ENCODE measurements around the gene SASH3. TPM values are rescaled to one million over a fixed set of nuclear protein-coding genes. Genes with fewer than 3 reads are reported as not detected.

Gene SASH3
- total RNA-seq, 1 donor from 2014 or later: 14.0 TPM

DNA sequence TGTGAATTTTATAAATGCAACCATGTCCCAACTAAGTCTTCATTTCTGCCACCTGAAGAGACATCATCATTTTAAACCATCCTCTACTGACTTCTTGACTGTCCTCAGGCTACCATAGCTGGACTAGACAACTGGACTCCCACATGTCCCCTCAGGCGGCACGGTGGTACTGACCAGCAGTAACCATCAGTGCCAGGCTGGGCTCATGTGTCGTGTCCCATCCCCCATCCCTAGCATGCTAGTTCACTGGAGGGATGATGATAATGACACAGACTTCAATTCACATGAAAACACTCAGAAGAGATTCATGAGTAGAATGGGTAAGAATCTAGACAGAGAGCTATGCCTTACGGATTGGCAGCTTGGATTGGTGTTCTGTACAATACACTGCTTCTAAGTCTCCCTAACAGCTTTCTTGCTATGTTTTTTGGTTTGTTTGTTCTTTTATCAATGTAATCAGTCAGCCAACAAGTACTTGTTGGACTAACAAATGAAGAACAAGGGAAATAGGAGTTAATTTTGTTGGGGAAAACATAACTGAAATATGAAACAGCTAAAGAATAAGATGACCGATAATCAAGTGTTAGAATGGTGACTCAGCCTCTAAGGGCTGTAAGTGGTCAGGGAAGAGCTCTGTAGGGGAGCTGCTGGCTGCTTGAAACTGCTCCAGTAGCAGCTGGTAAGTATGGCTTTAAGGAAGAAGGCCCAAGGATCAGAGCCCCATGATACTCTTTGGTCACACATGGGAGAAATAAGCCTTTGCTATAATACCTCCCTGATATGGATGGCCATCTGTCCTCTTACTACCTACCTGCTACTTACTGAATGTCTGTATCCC, 53.6 kb downstream of the SASH3 start:
- TF ChIP-seq POLR2AphosphoS5 (IDR thresholded peaks at IDR 0.05; ENCODE audit: insufficient read depth in 1 of 2, low read depth in 1 of 2) (no peak), POLR2A (IDR thresholded peaks at IDR 0.05) (no peak)
- TF ChIP-seq, protein P1, sequence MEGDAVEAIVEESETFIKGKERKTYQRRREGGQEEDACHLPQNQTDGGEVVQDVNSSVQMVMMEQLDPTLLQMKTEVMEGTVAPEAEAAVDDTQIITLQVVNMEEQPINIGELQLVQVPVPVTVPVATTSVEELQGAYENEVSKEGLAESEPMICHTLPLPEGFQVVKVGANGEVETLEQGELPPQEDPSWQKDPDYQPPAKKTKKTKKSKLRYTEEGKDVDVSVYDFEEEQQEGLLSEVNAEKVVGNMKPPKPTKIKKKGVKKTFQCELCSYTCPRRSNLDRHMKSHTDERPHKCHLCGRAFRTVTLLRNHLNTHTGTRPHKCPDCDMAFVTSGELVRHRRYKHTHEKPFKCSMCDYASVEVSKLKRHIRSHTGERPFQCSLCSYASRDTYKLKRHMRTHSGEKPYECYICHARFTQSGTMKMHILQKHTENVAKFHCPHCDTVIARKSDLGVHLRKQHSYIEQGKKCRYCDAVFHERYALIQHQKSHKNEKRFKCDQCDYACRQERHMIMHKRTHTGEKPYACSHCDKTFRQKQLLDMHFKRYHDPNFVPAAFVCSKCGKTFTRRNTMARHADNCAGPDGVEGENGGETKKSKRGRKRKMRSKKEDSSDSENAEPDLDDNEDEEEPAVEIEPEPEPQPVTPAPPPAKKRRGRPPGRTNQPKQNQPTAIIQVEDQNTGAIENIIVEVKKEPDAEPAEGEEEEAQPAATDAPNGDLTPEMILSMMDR (IDR thresholded peaks at IDR 0.05): no peak
- Histone ChIP-seq H3K4me1 (no peaks in the 10 kb centered on the region), H3K9me3 (no peaks in the 10 kb centered on the region), H3K36me3 (no peaks in the 10 kb centered on the region), H3K27me3 (no peaks in the 10 kb centered on the region), H3K4me3 (no peak overlapping the region), H3K27ac (no peak overlapping the region)
- intact Hi-C loops (cut with DNase I): no loop called here
- no peak for DNase-seq (ENCODE audit: extremely low spot score in 2 of 2)

DNA sequence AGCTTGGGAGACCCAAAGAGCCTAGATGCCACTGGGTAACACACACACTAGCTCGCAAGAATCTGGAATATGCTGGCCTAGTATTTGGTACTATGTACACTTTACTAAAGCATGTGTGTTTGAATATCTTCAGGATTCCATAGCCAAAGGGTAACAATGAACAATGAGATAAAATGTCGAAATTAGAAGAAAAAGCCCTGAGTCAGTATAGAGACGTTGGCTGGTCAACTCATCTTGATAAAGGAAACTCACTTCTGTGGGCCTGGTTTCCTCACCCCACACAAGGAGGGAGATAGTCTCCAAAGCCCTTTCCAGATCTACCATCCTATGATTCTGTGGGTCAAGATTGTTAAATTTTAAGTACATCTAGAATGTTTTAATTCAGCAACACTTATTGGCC, 57.1 kb downstream of the SASH3 start:
- Histone ChIP-seq H3K4me3 (no peak overlapping the region), H3K36me3 (no peaks in the 10 kb centered on the region), H3K9me3 (no peaks in the 10 kb centered on the region), H3K4me1 (peaks cover 8% of the 10 kb centered on the region), H3K27ac (no peak overlapping the region), H3K27me3 (no peaks in the 10 kb centered on the region)
- intact Hi-C loops (cut with DNase I): no loop called here
- no peak for DNase-seq (ENCODE audit: extremely low spot score in 2 of 2)
- no peak for TF ChIP-seq POLR2A (IDR thresholded peaks at IDR 0.05)
- TF ChIP-seq POLR2AphosphoS5 (IDR thresholded peaks at IDR 0.05; ENCODE audit: insufficient read depth in 1 of 2, low read depth in 1 of 2): no peak
- TF ChIP-seq, protein P1 (IDR thresholded peaks at IDR 0.05): no peak

DNA sequence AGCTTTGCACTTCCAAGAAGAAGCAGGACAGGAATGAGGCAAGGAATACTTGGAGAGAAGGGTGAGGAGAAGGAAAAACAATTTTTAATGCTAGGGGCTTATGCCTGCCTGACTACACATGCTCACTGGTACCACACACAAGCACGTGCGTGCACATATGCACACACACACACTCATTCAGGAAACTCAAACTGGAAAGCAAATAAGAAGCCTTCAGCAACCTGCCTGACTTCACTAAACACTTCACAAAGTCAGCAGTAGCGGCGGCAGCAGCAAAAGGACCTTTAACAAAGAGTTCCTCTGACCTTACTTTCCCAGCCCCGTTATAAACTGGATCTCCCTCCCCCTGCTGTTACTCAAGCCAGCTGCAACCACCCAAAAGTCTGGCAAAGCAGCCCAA, 60.6 kb downstream of the SASH3 start:
- Histone ChIP-seq H3K4me3 (no peak overlapping the region), H3K27ac (no peak overlapping the region)
- intact Hi-C loops (cut with DNase I): no loop called here

DNA sequence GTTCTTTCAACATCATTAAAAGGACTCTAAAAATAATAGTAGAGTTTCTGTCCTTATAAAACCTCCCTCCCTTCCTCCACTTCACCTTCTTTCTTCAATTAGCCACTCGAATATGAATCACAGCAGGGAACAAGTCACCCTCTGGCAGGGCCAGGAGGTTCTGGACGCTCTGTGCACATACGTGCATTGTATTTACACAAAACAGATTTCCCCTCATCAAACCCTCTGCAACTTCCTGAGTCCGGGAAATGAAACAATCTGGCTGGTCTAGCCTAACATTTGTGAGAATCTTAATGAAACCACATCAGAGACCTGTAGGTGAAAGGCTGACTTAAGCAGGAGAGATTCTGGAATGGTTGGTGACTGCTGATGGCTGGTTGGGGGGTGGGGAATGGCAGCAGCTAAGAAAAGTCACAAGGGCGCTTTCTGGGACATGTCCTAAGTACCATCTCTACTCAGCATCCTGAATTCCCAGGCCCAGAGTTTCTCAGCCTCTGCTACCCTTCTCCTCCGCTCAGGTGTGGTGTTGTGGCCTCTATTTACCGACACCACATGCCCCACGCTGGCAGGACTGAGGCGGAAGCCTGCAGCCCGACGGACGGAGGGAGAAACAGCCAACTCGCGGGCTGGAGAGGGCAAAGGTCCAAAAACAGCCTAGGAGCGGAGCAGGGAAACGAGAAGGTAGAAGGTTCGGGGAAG, 62.9 kb downstream of the SASH3 start:
- H3K9me3 ChIP-seq: no peaks in the 10 kb centered on the region
- peak overlapping the region; percentile 42 to 65 for H3K4me3 ChIP-seq
- intact Hi-C loops (cut with DNase I): no loop called here
- H3K27me3 ChIP-seq: no peaks in the 10 kb centered on the region
- DNase-seq (ENCODE audit: extremely low spot score in 2 of 2): no peak
- H3K4me1 ChIP-seq: peaks cover 8% of the 10 kb centered on the region
- H3K27ac ChIP-seq: peak overlapping the region; percentile 79
- no peaks in the 10 kb centered on the region for H3K36me3 ChIP-seq
- TF ChIP-seq POLR2A (IDR thresholded peaks at IDR 0.05) (no peak), POLR2AphosphoS5 (IDR thresholded peaks at IDR 0.05; ENCODE audit: insufficient read depth in 1 of 2, low read depth in 1 of 2) (no peak)
- TF ChIP-seq, protein P1 (IDR thresholded peaks at IDR 0.05): no peak

More for the DNA sequence above, 60.6 kb downstream of the SASH3 start:
- H3K9me3 ChIP-seq: no peaks in the 10 kb centered on the region
- DNase-seq (ENCODE audit: extremely low spot score in 2 of 2): no peak
- peaks cover 8% of the 10 kb centered on the region for H3K4me1 ChIP-seq
- no peaks in the 10 kb centered on the region for H3K27me3 ChIP-seq
- TF ChIP-seq POLR2AphosphoS5 (IDR thresholded peaks at IDR 0.05; ENCODE audit: insufficient read depth in 1 of 2, low read depth in 1 of 2): no peak
- TF ChIP-seq, protein P1 (IDR thresholded peaks at IDR 0.05): no peak
- TF ChIP-seq POLR2A (IDR thresholded peaks at IDR 0.05): no peak
- no peaks in the 10 kb centered on the region for H3K36me3 ChIP-seq

DNA sequence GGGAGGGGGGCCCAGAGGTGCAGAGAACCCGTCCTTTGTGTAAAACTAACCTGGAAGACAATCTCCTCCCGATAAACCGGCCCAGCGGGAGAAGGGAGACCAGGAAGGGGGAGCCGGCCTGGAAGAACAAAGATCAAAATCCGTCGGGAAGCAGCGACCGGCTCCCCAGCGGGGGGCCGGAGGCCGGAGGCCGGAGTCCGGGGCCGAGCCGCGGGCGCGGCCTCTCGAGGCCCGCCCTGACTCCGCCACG, 63.4 kb downstream of the SASH3 start:
- no peak for TF ChIP-seq POLR2A (IDR thresholded peaks at IDR 0.05)
- TF ChIP-seq POLR2AphosphoS5 (IDR thresholded peaks at IDR 0.05; ENCODE audit: insufficient read depth in 1 of 2, low read depth in 1 of 2): no peak
- Histone ChIP-seq H3K4me1 (peaks cover 8% of the 10 kb centered on the region), H3K27ac (peak overlapping the region; percentile 79), H3K27me3 (no peaks in the 10 kb centered on the region), H3K4me3 (peak overlapping the region; percentile 42 to 65), H3K36me3 (no peaks in the 10 kb centered on the region), H3K9me3 (no peaks in the 10 kb centered on the region)
- no peak for DNase-seq (ENCODE audit: extremely low spot score in 2 of 2)
- intact Hi-C loops (cut with DNase I): no loop called here

Data from vagina (tissue), 2 donors.